HepG2 (cell line): ENCODE measurements around the gene ABCA8. TPM values are rescaled to one million over a fixed set of nuclear protein-coding genes. Genes with fewer than 3 reads are reported as not detected.

Experiments used
- ARID3A ChIP-seq: IDR thresholded peaks from 2 replicates; pipeline ENCODE4 v1.6.1; 2012; ENCODE audit warnings: low read depth, low read length, improper control_type of control experiment
- ELF3 ChIP-seq: IDR thresholded peaks from 2 replicates; pipeline ENCODE4 v1.6.1; 2016; ENCODE audit warnings: missing genetic modification reagents, missing compliant biosample characterization
- FOSL2 ChIP-seq: sonication (generic); formaldehyde crosslinking; IDR thresholded peaks from 2 replicates; pipeline ENCODE4 v1.4.0; 2020; ENCODE audit warnings: missing genetic modification reagents
- GABPB1 ChIP-seq: IDR thresholded peaks from 2 replicates; pipeline ENCODE4 v1.6.1; 2016; ENCODE audit warnings: mild to moderate bottlenecking, missing genetic modification reagents, moderate library complexity, missing compliant biosample characterization
- GTF3A ChIP-seq: sonication (generic); formaldehyde crosslinking; conservative IDR thresholded peaks from 2 replicates; pipeline ENCODE4 v1.4.0; 2020; ENCODE audit warnings: mild to moderate bottlenecking, missing genetic modification reagents
- HMG20A ChIP-seq: IDR thresholded peaks from 2 replicates; pipeline ENCODE4 v1.6.1; 2016; ENCODE audit warnings: borderline replicate concordance
- HNF4A ChIP-seq: sonication (generic); formaldehyde crosslinking; IDR thresholded peaks from 2 replicates; pipeline ENCODE4 v1.4.0; 2020; ENCODE audit warnings: missing genetic modification reagents
- MZF1 ChIP-seq: sonication (generic); formaldehyde crosslinking; IDR thresholded peaks from 2 replicates; pipeline ENCODE4 v1.8.1; 2023; ENCODE audit warnings: mild to moderate bottlenecking, missing genetic modification reagents, borderline replicate concordance
- NR2C2 ChIP-seq: sonication (generic); formaldehyde crosslinking; IDR thresholded peaks from 2 replicates; pipeline ENCODE4 v1.4.0; 2020; ENCODE audit warnings: missing genetic modification reagents, mild to moderate bottlenecking, moderate library complexity, borderline replicate concordance
- POLR2A ChIP-seq, 2 experiments: IDR thresholded peaks; 2 replicates each; pipeline ENCODE4 v1.6.1; 2011; ENCODE audit warnings: low read depth in 2 of 2, low read length in 2 of 2, mild to moderate bottlenecking in 1 of 2, moderate library complexity in 1 of 2; ENCODE audit not compliant: insufficient read depth in 1 of 2
- RFXAP ChIP-seq: sonication (generic); formaldehyde crosslinking; IDR thresholded peaks from 2 replicates; pipeline ENCODE4 v1.4.0; 2020; ENCODE audit warnings: missing genetic modification reagents, borderline replicate concordance
- SIX4 ChIP-seq: sonication (generic); formaldehyde crosslinking; IDR thresholded peaks from 2 replicates; pipeline ENCODE4 v1.4.0; 2020; ENCODE audit warnings: missing genetic modification reagents
- SMAD3 ChIP-seq: sonication (generic); formaldehyde crosslinking; IDR thresholded peaks from 2 replicates; pipeline ENCODE4 v1.4.0; 2020; ENCODE audit warnings: missing genetic modification reagents
- SOX6 ChIP-seq, 2 experiments: fragments of 450-650 bp in 1 of 2; sonication (generic) in 1 of 2; formaldehyde crosslinking in 1 of 2; IDR thresholded peaks; 2 replicates each; pipeline versions ENCODE4 v1.4.0 to v1.6.1; 2017 to 2020; ENCODE audit warnings: antibody characterized with exemption in 1 of 2, mild to moderate bottlenecking in 1 of 2, missing genetic modification reagents in 1 of 2
- SP140L ChIP-seq: sonication (generic); formaldehyde crosslinking; IDR thresholded peaks from 2 replicates; pipeline ENCODE4 v1.4.0; 2020; ENCODE audit warnings: missing genetic modification reagents, borderline replicate concordance
- SRSF9 ChIP-seq: fragments of 200-400 bp; formaldehyde crosslinking; IDR thresholded peaks from 2 replicates; pipeline ENCODE4 v1.6.1; 2018; ENCODE audit warnings: borderline replicate concordance, mild to moderate bottlenecking, low read depth, low read length; ENCODE audit not compliant: insufficient read depth, poor library complexity, severe bottlenecking
- STAG1 ChIP-seq: sonication (generic); formaldehyde crosslinking; IDR thresholded peaks from 2 replicates; pipeline ENCODE4 v1.4.0; 2020; ENCODE audit warnings: missing genetic modification reagents
- ZFP36L1 ChIP-seq: sonication (generic); formaldehyde crosslinking; IDR thresholded peaks from 2 replicates; pipeline ENCODE4 v1.8.0; 2022; ENCODE audit warnings: mild to moderate bottlenecking, missing genetic modification reagents, moderate library complexity
- ZNF17 ChIP-seq: sonication (generic); formaldehyde crosslinking; IDR thresholded peaks from 2 replicates; pipeline ENCODE4 v1.5.0; 2020; ENCODE audit warnings: mild to moderate bottlenecking, missing genetic modification reagents
- ZNF232 ChIP-seq: sonication (generic); formaldehyde crosslinking; IDR thresholded peaks from 2 replicates; pipeline ENCODE4 v1.4.0; 2020; ENCODE audit warnings: missing genetic modification reagents, borderline replicate concordance
- ZNF24 ChIP-seq: fragments of 450-650 bp; IDR thresholded peaks from 2 replicates; pipeline ENCODE4 v1.6.1; 2017; ENCODE audit warnings: antibody characterized with exemption, mild to moderate bottlenecking
- ZNF331 ChIP-seq: sonication (generic); formaldehyde crosslinking; IDR thresholded peaks from 2 replicates; pipeline ENCODE4 v1.4.0; 2020; ENCODE audit warnings: missing genetic modification reagents
- ZNF563 ChIP-seq: sonication (generic); formaldehyde crosslinking; IDR thresholded peaks from 2 replicates; pipeline ENCODE4 v1.8.0; 2022; ENCODE audit warnings: mild to moderate bottlenecking, moderate library complexity, missing genetic modification reagents
- ZNF644 ChIP-seq: IDR thresholded peaks from 2 replicates; pipeline ENCODE4 v1.6.1; 2016; ENCODE audit warnings: low read depth
- ZNF850 ChIP-seq: sonication (generic); formaldehyde crosslinking; conservative IDR thresholded peaks from 2 replicates; pipeline ENCODE4 v1.9.0; 2021; ENCODE audit warnings: mild to moderate bottlenecking, missing genetic modification reagents
- polyA plus RNA-seq, 8 experiments: library from polyadenylated mRNA; depleted of rRNA in 3 of 8; stranded (reverse) in 7 of 8; unstranded in 1 of 8; fragments of >200 nt; fragmentation: Illumina TruSeq in 4 of 8; extraction: Trizol in 4 of 8; gene quantifications; 2 replicates each; pipeline versions ENCODE4 v1.2.1 to v1.2.3, GENCODE V29; 2011 to 2016; ENCODE audit warnings: low read depth in 4 of 8, missing spikeins in 1 of 8, mixed read lengths in 1 of 8; ENCODE audit not compliant: insufficient read depth in 1 of 8
- total RNA-seq, 5 experiments: library from RNA; depleted of rRNA; stranded (reverse); fragments of >200 nt; fragmentation: Illumina TruSeq; extraction: Trizol; gene quantifications; 2 replicates each; pipeline ENCODE4 v1.2.3, GENCODE V29; 2016; ENCODE audit warnings: low read depth in 1 of 5
- TF ChIP-seq, protein P1 (sequence below): sonication (generic); formaldehyde crosslinking; IDR thresholded peaks from 2 replicates; pipeline ENCODE4 v1.4.0; 2020; ENCODE audit warnings: mild to moderate bottlenecking, low read depth, missing genetic modification reagents
- TF ChIP-seq, protein P2 (sequence below): sonication (generic); formaldehyde crosslinking; IDR thresholded peaks from 2 replicates; pipeline ENCODE4 v1.4.0; 2020; ENCODE audit warnings: missing genetic modification reagents

ABCA8 gene
- total and polyA plus RNA-seq, 2 of the 13 experiments (the other 11 are each of a cell fraction or from before 2014, with no cell fraction given), result 0.05 to 0.18 TPM

DNA sequence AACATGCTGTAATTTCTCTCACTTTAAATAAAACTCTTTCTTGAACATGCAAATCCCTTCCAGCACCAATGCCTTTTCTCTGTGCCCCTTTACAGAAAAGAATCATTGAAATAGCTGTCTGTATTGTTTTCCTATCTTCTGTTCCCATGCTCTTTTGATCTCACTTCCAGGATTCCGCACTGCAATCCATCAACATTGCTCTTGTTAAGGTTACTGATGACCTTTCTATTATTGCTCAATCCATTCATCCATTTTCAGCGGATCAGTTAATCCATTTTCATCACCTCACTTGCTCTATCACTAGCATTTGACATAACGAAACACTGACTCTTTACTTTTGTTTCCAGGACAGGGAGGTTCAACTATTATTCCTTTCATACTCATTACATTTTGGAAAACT lies 130.5 kb downstream of the ABCA8 start (continued):
- TF ChIP-seq ZNF17 (CRISPR knock-in tag) (no peak), RFXAP (CRISPR knock-in tag) (no peak), ZNF24 (0 out of 2 replicates have a peak, but pooled peaks have one; percentile 26), GABPB1 (no peak), ZFP36L1 (CRISPR knock-in tag) (no peak; the same call in 1 of the 2 replicates), ZNF850 (no peak), FOSL2 (CRISPR knock-in tag) (peak; percentile 51), ARID3A (peak; percentile 52; the same call in 1 of the 2 replicates), MZF1 (CRISPR knock-in tag) (no peak), POLR2A (IDR thresholded peaks at IDR 0.05; ENCODE audit: insufficient read depth in 1 of 2, low read depth in 2 of 2, low read length in 2 of 2) (no peak), SOX6 (IDR thresholded peaks at IDR 0.05) (no peak), SOX6 (CRISPR knock-in tag; IDR thresholded peaks at IDR 0.05) (peak; percentile 82), ZNF644 (CRISPR knock-in tag) (peak; percentile 42; the same call in 1 of the 2 replicates), SIX4 (peak; percentile 53; the same call in 1 of the 2 replicates), HMG20A (peak; percentile 91), GTF3A (CRISPR knock-in tag) (no peak), SRSF9 (no peak), SP140L (no peak), ZNF232 (CRISPR knock-in tag) (no peak), HNF4A (peak; percentile 49; the same call in 1 of the 2 replicates), STAG1 (no peak), SMAD3 (CRISPR knock-in tag) (peak; percentile 72; the same call in 1 of the 2 replicates), NR2C2 (CRISPR knock-in tag) (peak; percentile 55; the same call in 1 of the 2 replicates), ZNF563 (CRISPR knock-in tag) (no peak), ELF3 (peak; percentile 17; the same call in 1 of the 2 replicates), ZNF331 (CRISPR knock-in tag) (peak; percentile 49; the same call in 1 of the 2 replicates)
- TF ChIP-seq, protein P1, sequence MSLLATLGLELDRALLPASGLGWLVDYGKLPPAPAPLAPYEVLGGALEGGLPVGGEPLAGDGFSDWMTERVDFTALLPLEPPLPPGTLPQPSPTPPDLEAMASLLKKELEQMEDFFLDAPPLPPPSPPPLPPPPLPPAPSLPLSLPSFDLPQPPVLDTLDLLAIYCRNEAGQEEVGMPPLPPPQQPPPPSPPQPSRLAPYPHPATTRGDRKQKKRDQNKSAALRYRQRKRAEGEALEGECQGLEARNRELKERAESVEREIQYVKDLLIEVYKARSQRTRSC (CRISPR knock-in tag), result no peak
- TF ChIP-seq, protein P2, sequence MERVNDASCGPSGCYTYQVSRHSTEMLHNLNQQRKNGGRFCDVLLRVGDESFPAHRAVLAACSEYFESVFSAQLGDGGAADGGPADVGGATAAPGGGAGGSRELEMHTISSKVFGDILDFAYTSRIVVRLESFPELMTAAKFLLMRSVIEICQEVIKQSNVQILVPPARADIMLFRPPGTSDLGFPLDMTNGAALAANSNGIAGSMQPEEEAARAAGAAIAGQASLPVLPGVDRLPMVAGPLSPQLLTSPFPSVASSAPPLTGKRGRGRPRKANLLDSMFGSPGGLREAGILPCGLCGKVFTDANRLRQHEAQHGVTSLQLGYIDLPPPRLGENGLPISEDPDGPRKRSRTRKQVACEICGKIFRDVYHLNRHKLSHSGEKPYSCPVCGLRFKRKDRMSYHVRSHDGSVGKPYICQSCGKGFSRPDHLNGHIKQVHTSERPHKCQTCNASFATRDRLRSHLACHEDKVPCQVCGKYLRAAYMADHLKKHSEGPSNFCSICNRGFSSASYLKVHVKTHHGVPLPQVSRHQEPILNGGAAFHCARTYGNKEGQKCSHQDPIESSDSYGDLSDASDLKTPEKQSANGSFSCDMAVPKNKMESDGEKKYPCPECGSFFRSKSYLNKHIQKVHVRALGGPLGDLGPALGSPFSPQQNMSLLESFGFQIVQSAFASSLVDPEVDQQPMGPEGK, result no peak
